HFF-Myc (cell line): ENCODE measurements around the gene DLGAP1.
"Not testable (repeated sequence)": the region's sequence is repeated elsewhere in the genome, so short reads cannot be mapped to it uniquely, and the experiment has no call there.

Experiments
- DNase-seq: peaks from one replicate; pipeline ENCODE4 v3.0.0-alpha.2; 2011; ENCODE audit warnings: low read depth; ENCODE audit errors: extremely low read depth
- H3K4me3 ChIP-seq: replicated peaks from 2 replicates; pipeline ENCODE4 v1.5.1; 2011; ENCODE audit warnings: low read depth, mild to moderate bottlenecking, control low read depth, low read length
- CTCF ChIP-seq: IDR thresholded peaks from 2 replicates; pipeline ENCODE4 v1.5.1; 2012; ENCODE audit warnings: mild to moderate bottlenecking, low read depth, low read length, control low read depth; ENCODE audit errors: missing control alignments

Gene DLGAP1

GRCh38 chr18:3605954-3606443 lies 849.1 kb downstream of the DLGAP1 start:
- no peak for DNase-seq
- no peak for TF ChIP-seq CTCF
- peak overlapping the region; percentile 51 for H3K4me3 ChIP-seq

GRCh38 chr18:3605486-3605952 lies 849.6 kb downstream of the DLGAP1 start:
- TF ChIP-seq CTCF, result no peak
- no peak for DNase-seq
- peak overlapping the region; percentile 51 for H3K4me3 ChIP-seq

- DNase-seq, result peak; percentile 82
- H3K4me3 ChIP-seq, result peak overlapping the region; percentile 51
- no peak for TF ChIP-seq CTCF
These were observed 850.4 kb downstream of the DLGAP1 start for GRCh38 chr18:3604498-3605408.

- TF ChIP-seq CTCF, result no peak
- H3K4me3 ChIP-seq, result peak overlapping the region; percentile 51
- DNase-seq, result no peak
These were observed 850.9 kb downstream of the DLGAP1 start for GRCh38 chr18:3604235-3604497.

- peak; percentile 93 for DNase-seq
- H3K4me3 ChIP-seq, result peak overlapping the region; percentile 51
- no peak for TF ChIP-seq CTCF
These were observed 851.5 kb downstream of the DLGAP1 start for GRCh38 chr18:3603421-3604234.

GRCh38 chr18:3601106-3601755 lies 853.9 kb downstream of the DLGAP1 start:
- not testable (repeated sequence) for H3K4me3 ChIP-seq, DNase-seq
